Small intestine (tissue), 7 donors: ENCODE measurements around the gene CAPN11. TPM values are rescaled to one million over a fixed set of nuclear protein-coding genes. Genes with fewer than 3 reads are reported as not detected.

Experiments
- DNase-seq, 2 donors: peaks; one replicate each; pipeline versions ENCODE4 v3.0.0 to v3.0.0-alpha.2; 2013
- FAIRE-seq: peaks from 2 replicates; lab custom pipeline; 2012; peaks lifted over from hg19 to GRCh38; lab: Jason Lieb, UNC
- H3K27ac ChIP-seq, 3 donors: one replicate each; pipeline ENCODE4 v1.5.1; 2013; ENCODE audit warnings: low read length in 2 of 3, mild to moderate bottlenecking in 2 of 3, control low read depth in 1 of 3, inconsistent platforms in 1 of 3, low read depth in 1 of 3, moderate library complexity in 1 of 3
- H3K27me3 ChIP-seq, 3 donors: one replicate each; pipeline ENCODE4 v1.6.1; 2013; ENCODE audit warnings: low read length in 3 of 3, inconsistent platforms in 1 of 3; ENCODE audit not compliant: control insufficient read depth in 3 of 3, insufficient read depth in 3 of 3
- H3K36me3 ChIP-seq, 3 donors: one replicate each; pipeline ENCODE4 v1.6.1; 2013; ENCODE audit warnings: low read length in 3 of 3, inconsistent platforms in 1 of 3, low read depth in 1 of 3, mild to moderate bottlenecking in 1 of 3, moderate library complexity in 1 of 3; ENCODE audit not compliant: control insufficient read depth in 3 of 3, insufficient read depth in 2 of 3
- H3K4me1 ChIP-seq, 3 donors: one replicate each; pipeline ENCODE4 v1.6.1; 2013; ENCODE audit warnings: low read length in 2 of 3, inconsistent platforms in 1 of 3, low read depth in 1 of 3, mild to moderate bottlenecking in 1 of 3, moderate library complexity in 1 of 3; ENCODE audit not compliant: control insufficient read depth in 3 of 3, insufficient read depth in 2 of 3
- H3K4me3 ChIP-seq, 3 donors: one replicate each; pipeline ENCODE4 v1.5.1; 2013; ENCODE audit warnings: low read length in 3 of 3, control low read depth in 1 of 3, inconsistent platforms in 1 of 3, low read depth in 1 of 3, mild to moderate bottlenecking in 1 of 3, moderate library complexity in 1 of 3
- H3K9me3 ChIP-seq, 2 donors: one replicate each; pipeline ENCODE4 v1.6.1; 2013; ENCODE audit warnings: low read depth in 1 of 2, low read length in 1 of 2; ENCODE audit not compliant: control insufficient read depth in 2 of 2, insufficient read depth in 1 of 2
- WGBS, 3 donors: extraction: QIAGEN DNeasy Blood & Tissue Kit; methylation state at CpG; one replicate each; pipeline ENCODE4 v1.1.7; 2013; 5-methylcytosine and 5-hydroxymethylcytosine counted together
- polyA plus RNA-seq, 4 donors: library from polyadenylated mRNA; stranded (reverse) in 3 of 4; unstranded in 1 of 4; fragments of 200-250 nt in 3 of 4; fragments of 120-200 nt in 1 of 4; gene quantifications; one replicate each; pipeline versions ENCODE4 v1.2.1 to v1.2.3, GENCODE V29; 2013
- donor health status: healthy with polysubstance abuse.
- donor health status: control.
- donor health status: control.
- donor health status: Bipolar disorder and iron deficiency.
- donor health status: healthy.

Gene CAPN11
- polyA plus RNA-seq, 4 donors = 0.18 TPM; not detected in 3

DNA sequence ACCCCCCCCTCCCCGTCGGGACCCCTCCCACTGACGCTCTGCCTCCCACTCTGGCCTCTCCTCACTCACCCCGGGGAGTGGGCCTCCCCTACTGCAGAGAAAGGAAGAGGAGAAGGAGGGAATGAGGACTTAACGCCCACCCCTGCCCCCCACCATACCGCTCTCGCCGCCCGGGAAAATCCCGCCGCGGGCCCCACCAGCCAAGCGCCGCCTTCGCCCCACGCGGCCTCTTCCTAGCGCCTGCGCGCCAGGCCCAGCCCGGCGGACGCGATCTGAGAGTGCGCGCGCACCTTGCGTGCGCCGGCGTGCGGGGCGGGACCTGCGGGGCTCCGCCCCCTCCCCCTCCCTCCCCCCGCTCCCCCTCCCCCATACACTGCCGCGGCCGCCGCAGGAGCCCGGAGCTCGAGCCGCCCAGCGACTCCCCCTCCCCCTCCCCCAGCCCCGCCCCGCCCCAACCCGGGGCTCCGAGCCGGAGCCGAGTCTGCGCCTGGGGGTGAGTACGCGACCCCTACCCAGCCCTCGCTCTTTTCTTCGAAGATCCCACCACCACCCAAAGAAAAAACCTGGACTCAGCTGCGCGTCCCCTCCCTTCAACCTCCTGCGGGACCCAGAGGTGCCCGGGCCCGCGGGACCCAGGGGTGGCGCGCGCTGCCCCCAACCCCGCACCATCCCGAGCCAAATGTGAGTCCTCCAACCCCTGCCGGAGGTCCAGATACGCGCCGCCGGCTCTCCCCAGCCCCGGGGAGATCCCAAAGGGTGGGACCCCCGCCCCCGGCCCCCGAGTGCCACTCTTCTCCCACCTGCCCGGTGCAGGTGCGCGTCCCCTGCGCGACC is 31.2 kb upstream of the CAPN11 start, which contains the start of the genes MRPL14 and TMEM63B:
Gene MRPL14, minus strand, starts transcription at position 267 of the 834 bp plus-strand sequence. CDS start 10,841 bp downstream, outside the sequence.
Gene TMEM63B, plus strand, starts transcription at position 369 of the 834 bp plus-strand sequence. CDS start 7,031 bp downstream, outside the sequence.
- Histone ChIP-seq H3K36me3 (peaks cover 0 to 2% (median 0%) of the 10 kb centered on the region in 3 donors), H3K9me3 (no peaks in the 10 kb centered on the region), H3K4me3 (peak within 1 kb of the TSS; percentile 86 to 95 (median 91)), H3K27me3 (no peaks in the 10 kb centered on the region), H3K27ac (peak within 1 kb of the TSS; percentile 84 to 89 (median 86)), H3K4me1 (peaks cover 2 to 48% (median 13%) of the 10 kb centered on the region in 3 donors)
- FAIRE-seq (no peak), DNase-seq (peak; percentile 87 to 94)
- WGBS, 3 donors = 0 to 1% (median 1%) methylated on average over 22 to 69 of the region's 80 CpGs

- Histone ChIP-seq H3K4me1 (peaks cover 2 to 50% (median 12%) of the 10 kb centered on the region in 3 donors), H3K4me3 (peak overlapping the region; percentile 86 to 91 (median 88)), H3K27me3 (no peaks in the 10 kb centered on the region), H3K9me3 (no peaks in the 10 kb centered on the region), H3K36me3 (peaks cover 0 to 2% (median 0%) of the 10 kb centered on the region in 3 donors), H3K27ac (peak overlapping the region in 1 of 3 donors; percentile 22)
- DNase-seq = peak; percentile 40 to 63
- 4 to 9% (median 8%) methylated on average over 35 to 49 of the region's 49 CpGs for WGBS, 3 donors
- no peak for FAIRE-seq
Observed at GRCh38 chr6:44128020-44128917, 30.4 kb upstream of the CAPN11 start.

- 31 to 64% (median 48%) methylated on average over 2 of the region's 2 CpGs for WGBS, 3 donors
- peaks cover 0 to 11% (median 0%) of the 10 kb centered on the region in 3 donors for H3K36me3 ChIP-seq
- DNase-seq = peak in 1 of 2 donors; percentile 13
- peaks cover 0 to 45% (median 11%) of the 10 kb centered on the region in 3 donors for H3K4me1 ChIP-seq
- no peak overlapping the region for H3K27ac ChIP-seq
- no peak overlapping the region for H3K4me3 ChIP-seq
- H3K9me3 ChIP-seq = no peaks in the 10 kb centered on the region
- no peak for FAIRE-seq
- no peaks in the 10 kb centered on the region for H3K27me3 ChIP-seq
Observed at GRCh38 chr6:44129841-44130322, 28.7 kb upstream of the CAPN11 start.

DNA sequence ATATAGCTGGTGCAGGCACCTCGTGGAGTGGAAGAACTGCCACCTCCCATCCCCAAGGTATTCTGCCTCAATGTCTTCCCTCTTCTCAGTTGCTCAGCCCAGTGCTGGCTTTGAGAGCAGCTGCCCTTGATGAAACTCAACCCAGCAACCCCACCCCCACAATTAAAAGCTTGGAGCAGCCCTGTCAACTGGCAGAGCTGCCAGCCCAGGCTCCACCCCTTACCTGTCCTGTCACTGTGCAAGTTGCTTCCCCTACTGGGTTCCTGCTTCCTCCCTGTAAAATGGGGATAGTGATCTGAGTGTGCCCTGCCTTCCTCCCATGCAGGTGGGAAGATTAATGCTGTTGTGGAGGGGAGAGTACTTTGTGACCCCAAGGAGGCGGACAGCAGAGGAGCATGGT is 26.7 kb upstream of the CAPN11 start:
- DNase-seq (peak in 1 of 2 donors; percentile 49), FAIRE-seq (no peak)
- no peak overlapping the region for H3K4me3 ChIP-seq
- H3K27me3 ChIP-seq = no peaks in the 10 kb centered on the region
- H3K36me3 ChIP-seq = peaks cover 2 to 28% (median 6%) of the 10 kb centered on the region in 3 donors
- no peaks in the 10 kb centered on the region for H3K9me3 ChIP-seq
- H3K4me1 ChIP-seq = peaks cover 0 to 32% (median 6%) of the 10 kb centered on the region in 3 donors
- 44 to 75% (median 64%) methylated on average over 2 of the region's 2 CpGs for whole genome bisulfite sequencing, 3 donors
- H3K27ac ChIP-seq = peak overlapping the region; percentile 6 to 59 (median 44)

GRCh38 chr6:44132476-44132875 is 26.1 kb upstream of the CAPN11 start:
- Histone ChIP-seq H3K27me3 (no peaks in the 10 kb centered on the region), H3K27ac (peak overlapping the region in 1 of 3 donors; percentile 59), H3K4me1 (peaks cover 0 to 32% (median 6%) of the 10 kb centered on the region in 3 donors), H3K4me3 (no peak overlapping the region), H3K9me3 (no peaks in the 10 kb centered on the region), H3K36me3 (peaks cover 2 to 34% (median 6%) of the 10 kb centered on the region in 3 donors)
- WGBS, 3 donors = 27 to 63% (median 63%) methylated on average over 4 of the region's 4 CpGs
- peak; percentile 54 to 74 for DNase-seq
- FAIRE-seq = no peak

DNA sequence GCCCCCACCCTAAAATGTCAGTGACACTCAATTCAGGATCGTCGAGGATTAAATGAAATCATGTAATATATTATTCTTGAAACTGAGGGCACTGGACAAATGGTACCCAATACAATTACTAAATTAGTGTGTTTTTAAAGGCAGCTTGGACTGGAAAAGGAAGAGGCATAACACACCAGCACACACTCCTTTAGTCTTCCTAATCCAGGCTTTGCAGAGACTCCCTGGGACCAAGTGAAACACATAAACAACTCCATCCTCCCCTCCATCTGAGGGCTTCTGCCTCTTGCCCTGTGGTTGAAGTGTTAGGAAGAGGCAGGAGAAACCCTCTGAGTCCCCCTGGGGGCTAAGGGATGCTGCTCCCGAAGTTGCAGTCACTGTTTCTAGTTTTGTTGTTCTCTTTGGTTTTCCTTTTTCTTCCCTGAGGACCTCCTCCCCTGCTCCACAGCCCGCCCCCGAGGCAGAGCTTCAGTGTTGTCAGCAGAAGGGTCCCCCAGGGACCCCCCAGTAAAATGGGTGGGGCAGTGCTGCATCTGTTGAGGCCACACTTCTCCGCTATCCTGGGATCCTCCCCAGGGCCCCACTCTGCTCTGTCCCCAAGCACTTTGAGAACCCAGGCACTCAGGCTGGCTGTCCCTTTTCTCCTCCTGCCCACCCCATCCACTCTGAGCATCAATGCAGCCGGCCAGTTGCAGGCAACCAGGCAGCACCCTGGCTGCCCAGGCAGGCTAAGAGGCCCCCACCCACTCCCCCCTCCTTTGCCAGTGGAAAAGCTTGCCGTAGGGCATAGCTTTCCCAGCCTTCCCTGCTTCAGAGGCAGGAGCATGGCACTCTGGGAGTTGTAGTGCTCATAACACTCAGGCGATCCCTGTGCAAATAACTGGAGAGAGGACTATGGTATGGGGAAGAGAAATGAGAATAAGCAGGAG is 25.4 kb upstream of the CAPN11 start:
- DNase-seq (peak; percentile 79 to 86), FAIRE-seq (no peak)
- Histone ChIP-seq H3K27ac (peak overlapping the region in 2 of 3 donors; percentile 40 to 59), H3K9me3 (no peaks in the 10 kb centered on the region), H3K4me1 (peaks cover 0 to 32% (median 6%) of the 10 kb centered on the region in 3 donors), H3K4me3 (peak overlapping the region in 1 of 3 donors; percentile 11), H3K36me3 (peaks cover 2 to 40% (median 7%) of the 10 kb centered on the region in 3 donors), H3K27me3 (no peaks in the 10 kb centered on the region)
- WGBS, 3 donors = 30 to 38% (median 37%) methylated on average over 9 of the region's 9 CpGs

- H3K4me3 ChIP-seq = no peak overlapping the region
- DNase-seq = no peak
- H3K27ac ChIP-seq = peak overlapping the region in 2 of 3 donors; percentile 25 to 71
- 80 to 84% (median 81%) methylated on average over 12 of the region's 12 CpGs for WGBS, 3 donors
- H3K9me3 ChIP-seq = no peaks in the 10 kb centered on the region
- H3K4me1 ChIP-seq = peaks cover 0 to 26% (median 6%) of the 10 kb centered on the region in 3 donors
- no peaks in the 10 kb centered on the region for H3K27me3 ChIP-seq
- FAIRE-seq = no peak
- peaks cover 2 to 48% (median 12%) of the 10 kb centered on the region in 3 donors for H3K36me3 ChIP-seq
Observed at GRCh38 chr6:44133981-44134711, 24.5 kb upstream of the CAPN11 start.
